Stimulated activated CD4-positive, alpha-beta T cell treated with anti-CD3 and anti-CD28 coated beads, Interleukin-1b, Interleukin-23, amount 100 ng/mL, for 48 hours (primary cell): ENCODE data around the gene NFIB.

Experiments used
- DNase-seq: peaks from one replicate; pipeline ENCODE4 v3.0.0-alpha.2; 2020

Gene NFIB

DNA sequence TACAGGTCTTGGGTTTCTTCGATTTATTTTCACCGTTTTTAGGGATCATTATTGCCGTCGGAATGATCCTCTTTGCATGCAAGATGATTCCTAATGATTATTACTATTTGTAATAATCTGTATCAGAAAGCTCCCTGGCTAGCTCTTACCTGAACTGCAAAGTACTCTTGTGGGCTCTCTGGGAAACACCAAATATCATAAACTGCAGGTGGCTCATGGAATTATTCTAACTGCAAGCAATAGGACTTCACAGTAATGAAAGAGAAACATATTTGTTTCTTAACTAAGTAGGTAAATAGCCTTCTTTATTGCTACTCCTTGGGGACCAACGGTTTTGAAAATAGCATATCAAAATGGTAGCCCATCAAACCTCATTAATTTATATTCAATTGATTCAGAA is 219.4 kb downstream of the NFIB start:
- DNase-seq: no peak

DNA sequence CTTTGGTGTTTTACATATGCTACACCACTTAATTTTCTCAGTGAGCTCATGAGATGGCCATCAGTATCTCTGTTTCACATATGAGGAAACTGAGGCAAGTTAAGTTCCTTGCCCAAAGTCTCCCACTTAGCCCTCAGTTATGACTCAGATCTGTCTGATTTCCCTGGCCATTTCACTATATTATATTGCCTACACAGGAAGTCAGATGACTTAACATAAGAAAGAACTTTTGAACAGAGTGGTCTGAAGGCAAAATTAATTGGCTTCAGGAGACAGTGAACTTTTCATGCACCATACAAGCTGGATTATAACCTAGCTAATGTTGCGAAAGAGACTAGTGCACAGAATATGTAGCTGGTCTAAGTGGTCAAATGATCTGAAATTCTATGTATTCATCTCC is 221.6 kb downstream of the NFIB start:
- no peak for DNase-seq

DNA sequence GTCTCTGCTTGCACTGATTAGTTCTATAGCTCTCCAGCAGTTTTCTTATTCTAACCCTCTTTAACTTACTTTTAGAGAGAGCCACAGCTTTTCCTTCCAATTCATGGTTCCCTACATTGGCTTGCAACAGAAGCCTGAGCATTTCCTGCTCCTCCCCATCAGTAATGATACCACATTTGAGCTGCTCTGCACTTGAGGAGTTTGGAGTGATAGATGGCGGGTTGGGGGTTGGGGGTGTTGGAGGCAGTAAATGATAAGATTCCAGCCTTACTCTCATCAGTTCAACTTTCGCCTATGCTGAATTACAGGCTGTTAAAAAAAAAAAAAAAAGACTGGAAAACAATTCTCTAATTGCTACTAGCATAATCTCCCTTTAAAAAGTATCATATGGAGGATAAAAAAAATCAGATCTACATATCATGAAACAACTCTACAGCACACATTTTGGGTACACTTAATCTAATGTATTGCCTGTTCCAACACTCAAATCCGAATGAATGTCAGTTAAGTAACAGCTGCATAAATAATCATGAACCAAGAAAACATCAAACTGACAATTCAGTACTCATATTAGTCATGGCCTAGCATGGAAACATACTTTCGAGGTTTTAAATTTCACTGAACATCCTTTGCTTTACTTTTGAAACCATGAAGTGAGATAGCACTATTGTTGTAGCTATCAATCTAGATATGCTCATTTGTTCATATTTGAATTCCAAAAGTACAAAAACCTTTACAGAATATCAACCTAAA is 224.7 kb downstream of the NFIB start:
- DNase-seq: no peak

DNA sequence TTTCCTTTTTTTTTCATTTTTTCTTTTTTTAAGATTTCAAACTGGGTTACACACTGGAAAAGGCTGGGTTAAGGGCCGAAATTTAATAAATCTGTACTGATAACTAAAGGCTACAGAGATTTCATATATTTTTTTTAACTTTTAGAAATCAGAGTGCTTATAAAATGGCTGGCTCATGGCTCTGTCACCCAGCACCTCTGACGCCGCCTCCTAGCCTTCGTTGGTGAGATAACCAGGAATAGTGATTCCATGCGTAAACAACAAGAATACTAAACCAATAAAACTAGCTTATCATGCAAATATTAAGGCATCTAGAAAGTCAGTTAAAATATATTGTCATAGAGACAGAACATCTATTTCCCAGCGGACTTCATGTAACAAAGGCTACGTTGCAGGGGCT is 226.4 kb downstream of the NFIB start:
- DNase-seq: no peak

DNA sequence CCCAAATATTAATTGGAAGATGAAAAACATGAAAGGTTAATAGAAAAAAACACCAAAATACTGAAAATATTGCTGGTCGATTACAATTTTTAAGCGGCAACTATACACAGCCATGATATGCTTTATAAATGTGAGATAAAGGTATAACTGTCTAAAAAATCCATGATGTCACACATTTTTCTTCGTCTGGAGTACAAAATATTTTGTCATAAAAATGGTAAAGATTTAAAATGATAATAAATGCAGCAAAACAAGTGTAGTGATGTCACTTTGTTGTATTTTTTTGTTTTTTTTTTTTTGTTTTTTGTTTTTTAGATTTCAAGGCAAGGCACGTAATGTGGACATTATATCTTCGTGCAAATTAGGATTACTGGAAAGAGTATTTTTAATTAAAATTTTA is 227.4 kb downstream of the NFIB start:
- DNase-seq: no peak

DNA sequence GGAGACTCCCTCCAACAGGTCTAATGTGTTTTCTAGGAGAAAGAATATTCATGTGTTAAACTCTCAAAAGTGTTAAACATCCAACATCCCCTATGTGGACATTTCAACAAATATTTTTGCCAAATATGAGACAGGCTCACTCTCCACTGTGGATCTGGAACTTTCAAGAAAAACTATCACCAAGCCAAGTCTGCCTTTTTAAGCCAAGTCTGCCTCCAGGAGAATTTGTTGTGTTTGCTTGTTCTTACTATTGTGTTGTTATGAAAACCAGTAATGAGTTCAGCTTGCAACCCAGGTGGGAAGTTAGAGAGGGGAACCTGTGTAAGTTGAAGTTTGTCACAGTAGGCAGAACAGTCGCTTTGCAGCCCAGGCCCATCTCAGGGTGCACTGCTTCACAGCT is 228.1 kb downstream of the NFIB start:
- no peak for DNase-seq

DNA sequence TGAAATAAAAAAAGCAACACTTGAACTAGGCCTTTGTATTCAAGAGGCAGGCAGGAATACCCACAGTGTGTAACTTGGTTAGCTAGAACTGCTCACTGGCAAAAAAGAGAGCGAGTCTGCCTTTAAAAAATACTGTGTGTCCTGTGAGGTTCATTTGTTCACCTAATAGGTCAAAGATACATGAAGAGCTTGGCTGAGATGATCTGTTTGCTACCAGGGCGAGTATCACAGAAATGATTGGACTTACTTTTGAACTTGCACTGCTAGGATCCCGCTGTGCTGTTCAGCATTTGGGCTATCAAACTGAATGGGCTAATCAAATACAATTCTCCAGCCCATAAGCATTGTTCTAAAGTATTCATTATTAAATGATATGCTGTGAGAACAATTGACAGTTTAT is 229.1 kb downstream of the NFIB start:
- DNase-seq: no peak

DNA sequence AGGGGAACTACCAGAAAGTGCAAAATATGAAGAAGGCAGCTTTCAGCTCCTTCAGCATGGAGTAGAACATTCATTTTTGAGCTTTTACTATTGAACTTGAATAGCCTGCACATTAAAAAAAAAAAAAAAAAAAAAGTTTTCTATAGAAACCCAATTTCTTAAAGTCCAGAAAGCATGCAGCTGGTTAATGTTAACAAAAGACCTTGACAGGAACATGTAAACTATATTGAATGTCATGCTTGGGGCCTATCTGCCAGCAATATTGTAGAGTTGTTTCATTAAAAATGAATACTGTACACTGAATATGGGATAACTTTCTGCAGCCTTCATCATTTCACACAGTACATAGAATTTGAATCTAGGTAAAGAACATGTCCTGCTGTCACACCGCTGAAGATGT is 230.6 kb downstream of the NFIB start:
- DNase-seq: no peak

DNA sequence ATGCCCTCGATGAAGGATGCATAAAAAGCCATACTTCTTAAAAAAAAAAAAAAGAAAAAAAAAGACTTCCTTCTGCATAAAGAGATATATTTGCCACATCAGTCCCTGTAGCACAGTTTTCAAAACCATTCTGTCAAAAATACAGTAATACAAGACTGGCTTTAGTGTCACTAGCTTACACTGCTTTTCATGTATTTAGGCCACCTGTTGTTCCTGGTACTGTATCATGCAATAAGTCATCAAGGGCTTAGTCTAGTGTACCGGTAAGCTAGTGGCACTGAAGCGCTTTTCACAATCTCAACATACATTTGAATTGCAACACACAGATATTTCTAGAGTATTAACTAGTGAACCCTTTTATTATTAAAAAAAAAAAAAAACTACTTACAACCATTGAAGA is 231.2 kb downstream of the NFIB start:
- no peak for DNase-seq

DNA sequence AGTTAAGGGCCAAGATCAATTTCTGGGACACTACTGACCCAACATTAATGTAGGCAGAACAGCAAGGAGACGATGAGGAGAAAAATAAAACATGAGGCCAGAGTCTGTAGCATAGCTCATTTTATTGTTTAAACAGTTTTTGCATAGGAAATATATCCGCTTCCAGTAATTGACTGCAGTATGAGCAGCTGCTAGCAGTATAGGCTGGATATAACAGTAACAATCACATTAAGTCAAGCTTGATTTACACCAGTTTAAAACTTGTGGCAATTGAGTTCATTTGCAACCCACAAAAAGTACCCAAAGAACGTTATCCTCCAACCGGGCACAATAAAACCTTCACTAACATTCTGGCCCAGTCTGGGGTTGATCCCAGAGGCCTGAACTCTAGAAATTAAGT is 232.2 kb downstream of the NFIB start:
- DNase-seq: no peak

DNA sequence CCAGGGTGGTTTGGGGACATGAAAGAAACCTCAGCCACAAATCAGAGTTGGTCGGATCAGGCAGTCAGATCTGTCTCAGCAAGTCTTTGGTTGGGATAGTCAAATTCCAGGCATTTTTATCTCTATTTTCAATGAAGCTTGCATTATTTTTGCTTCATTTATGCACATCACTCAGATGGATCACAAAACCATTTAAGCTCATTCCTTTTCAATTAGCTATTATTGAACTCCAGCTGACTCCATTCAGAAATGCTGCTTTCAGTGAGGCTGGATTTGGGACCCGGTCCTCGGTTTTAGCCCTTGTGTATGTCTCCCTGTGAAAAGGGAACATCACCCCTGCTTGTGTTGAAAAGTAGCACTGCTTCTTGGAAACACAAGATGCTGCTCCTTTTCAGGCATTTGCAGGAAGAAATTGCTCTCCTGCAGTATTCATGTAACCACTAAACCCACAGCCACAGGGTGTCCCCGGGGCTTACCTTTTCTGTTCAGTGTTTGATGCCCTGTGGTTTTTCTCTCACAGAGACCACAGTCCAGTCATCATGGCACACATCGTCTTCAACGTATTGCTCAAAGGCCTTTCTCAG is 232.9 kb downstream of the NFIB start:
- DNase-seq: no peak

DNA sequence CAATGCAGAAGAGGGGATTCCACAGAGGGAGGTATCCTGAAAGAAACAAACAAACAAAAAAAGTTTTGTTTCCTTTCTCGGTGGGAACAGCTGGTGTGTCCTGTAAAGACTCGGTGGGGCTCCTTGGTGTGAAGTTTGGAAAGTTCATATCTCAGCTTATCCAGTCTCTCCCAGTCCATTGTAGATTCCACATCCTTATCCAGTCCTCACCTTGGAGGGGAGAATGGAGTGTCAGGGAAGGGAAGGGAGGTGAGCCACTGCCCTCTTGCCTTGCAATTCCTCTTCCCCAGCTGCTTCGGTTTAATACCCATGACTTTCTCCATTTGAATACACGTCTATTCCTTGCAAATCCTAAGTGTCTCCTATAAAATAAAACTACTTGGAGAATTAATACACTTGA is 234.5 kb downstream of the NFIB start:
- no peak for DNase-seq

DNA sequence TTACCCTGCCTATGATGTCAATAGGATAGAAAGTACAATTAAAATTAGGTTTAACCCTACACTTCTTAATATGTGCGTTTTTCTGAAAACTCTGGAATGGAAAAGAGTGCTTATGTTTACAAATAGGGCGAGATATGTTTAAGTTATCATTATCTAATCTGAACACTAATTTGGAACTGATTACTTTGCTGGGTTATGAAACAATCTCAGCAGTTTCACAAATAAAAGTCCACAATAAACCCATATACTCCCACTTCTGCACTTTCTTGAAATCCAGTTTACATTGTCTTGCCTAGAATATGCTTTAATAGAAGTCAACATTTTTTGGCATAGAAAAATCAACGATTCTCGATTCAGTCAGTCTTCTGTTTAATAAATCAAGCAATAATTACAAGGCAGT is 236.3 kb downstream of the NFIB start:
- DNase-seq: no peak

DNA sequence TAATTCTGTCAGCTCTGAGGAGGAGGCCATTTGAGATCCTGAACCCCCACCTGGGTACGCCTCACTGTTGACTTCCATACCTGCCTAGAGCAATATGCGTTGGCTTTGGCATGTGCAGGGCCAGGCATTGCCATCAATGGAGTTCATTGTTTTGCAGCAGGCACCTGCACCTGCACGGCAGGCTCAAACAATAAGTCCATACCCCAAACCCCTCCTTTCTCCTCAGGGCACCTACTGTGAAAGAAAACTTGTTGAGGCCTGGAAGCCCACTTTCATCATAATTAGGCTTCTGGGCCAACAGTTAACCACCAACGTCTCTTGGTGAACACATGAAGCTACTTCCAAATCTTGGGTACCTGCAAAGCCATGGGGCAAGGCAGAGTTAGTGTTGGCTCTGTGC is 238.7 kb downstream of the NFIB start:
- DNase-seq: no peak

DNA sequence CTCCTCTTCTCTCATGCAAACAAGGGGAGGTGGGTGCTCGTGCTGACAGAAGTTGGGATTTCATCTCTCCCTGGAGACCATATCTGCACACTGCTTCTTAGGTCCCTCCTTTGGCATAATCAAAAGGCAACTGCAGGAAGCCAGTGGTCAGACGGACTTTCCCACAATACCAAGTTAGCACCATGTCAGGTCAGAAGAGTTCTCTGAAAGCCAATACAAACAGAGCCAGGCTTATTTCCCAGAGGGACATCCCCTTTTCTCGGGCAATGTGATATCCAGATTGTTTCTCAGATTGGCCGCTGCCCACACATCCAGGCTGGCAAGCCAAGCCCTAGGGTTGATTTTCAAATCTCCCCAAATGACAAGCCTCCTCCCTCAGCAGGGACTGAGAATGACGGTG is 241.1 kb downstream of the NFIB start:
- no peak for DNase-seq

DNA sequence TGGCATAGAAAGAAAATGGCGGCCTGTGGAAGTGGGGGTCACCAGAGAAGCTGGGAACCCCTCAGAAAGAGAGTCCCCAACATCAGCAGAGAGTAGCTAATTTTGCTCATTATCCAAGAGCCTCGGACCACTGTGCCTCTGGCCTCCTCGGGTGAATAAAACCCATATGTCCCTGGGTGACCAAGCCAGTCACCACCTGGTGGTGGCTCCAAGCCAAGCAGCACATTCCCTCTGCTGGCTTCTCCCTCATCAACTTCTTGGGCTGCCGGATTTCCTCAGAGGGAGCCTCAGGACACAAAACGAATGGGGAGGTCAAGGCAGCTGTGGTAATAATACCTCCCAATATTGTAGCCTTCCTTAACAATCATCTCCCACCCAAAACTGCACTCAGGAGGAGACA is 242.5 kb downstream of the NFIB start:
- DNase-seq: no peak

DNA sequence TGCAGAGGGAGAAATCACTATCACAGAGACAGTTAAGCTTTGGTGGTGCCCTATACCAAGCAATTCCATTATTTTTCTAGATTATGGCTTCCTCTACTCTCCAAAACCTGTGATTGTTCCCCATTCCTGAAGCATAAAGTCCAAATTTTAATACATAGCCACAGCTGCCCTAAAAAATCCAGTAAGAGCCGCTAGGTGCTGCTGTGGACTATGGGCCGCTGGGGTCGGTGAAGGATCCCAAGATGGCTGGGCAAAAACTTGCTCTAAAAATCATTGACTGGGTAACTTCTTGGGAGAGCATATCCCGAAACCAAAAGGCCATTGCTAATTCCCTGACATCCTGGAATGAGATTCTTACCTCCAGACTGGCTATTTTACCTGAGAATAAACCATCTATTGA is 245.3 kb downstream of the NFIB start:
- DNase-seq: no peak

DNA sequence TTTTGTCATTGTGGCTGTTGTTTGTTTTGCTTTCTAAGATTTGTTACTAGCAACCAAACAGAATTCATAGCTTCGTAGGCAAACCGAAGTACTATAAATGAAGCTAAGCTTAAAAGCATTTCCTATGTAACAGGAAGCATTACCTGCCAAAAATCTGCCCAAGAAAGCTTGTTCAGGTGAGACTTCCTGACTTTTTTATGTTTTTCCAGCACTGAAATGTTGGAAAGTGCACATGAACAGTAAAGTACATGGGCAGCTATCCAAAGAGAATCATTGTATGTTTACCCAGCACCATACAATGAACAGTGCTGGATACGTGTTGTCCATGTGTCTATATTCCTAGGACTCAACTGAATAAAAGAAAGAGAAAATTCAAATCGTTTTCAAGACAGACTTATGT is 247.1 kb downstream of the NFIB start:
- no peak for DNase-seq

DNA sequence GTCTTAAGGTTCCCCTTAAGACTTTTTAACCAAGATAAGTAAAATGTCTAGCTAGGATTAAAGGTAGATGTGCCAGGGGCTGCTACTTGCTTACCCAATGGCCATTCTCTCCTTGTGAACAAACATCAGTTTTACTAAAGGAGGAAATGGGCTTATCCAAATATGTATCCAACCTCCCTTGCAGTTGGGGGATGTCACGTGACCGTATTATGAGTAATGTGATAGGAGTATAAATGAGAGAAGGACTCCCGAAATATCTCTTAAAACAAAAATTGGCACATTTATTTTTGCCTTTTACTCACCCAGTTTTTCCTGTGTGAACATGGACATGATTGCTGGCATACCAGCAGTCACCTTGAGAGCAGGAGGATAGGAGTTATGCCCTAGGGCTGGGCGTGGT is 247.9 kb downstream of the NFIB start:
- no peak for DNase-seq

DNA sequence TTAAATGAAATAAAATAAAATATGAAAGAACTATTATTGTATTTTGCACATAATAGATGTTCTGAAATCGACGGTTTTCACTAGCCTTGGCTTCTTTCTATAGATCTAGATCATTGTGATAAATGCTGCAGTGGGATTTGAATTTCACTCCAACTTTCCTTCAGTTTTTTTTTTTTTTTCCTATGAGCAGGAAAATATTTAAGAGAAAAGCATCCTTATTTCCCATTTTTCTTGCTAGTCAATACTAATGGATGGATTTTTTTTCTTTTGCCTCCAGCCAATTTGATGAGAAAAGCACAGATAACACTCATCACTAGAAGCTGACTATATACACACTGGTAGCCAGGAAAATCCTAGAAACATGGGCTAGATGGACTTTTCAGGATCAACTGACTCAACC is 249.0 kb downstream of the NFIB start:
- DNase-seq: no peak

DNA sequence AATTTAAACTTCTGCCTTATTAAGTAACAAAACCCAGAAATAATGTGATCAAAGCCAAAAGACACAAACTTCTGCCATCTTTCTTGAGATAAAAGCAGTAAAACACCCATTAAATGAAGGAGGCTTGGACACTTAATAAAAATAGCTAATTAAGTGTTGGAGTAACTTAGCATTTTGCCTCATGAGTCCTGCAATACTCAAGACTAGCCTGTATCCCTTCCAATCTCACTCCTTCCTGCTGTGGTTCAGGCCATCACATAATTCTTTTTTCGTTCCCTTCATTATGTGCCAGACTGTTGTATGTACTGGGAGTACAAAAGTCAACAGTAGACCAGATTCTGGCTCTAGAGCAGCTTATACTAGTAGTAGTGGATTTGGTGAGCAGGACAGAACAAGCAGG is 250.2 kb downstream of the NFIB start:
- DNase-seq: no peak

DNA sequence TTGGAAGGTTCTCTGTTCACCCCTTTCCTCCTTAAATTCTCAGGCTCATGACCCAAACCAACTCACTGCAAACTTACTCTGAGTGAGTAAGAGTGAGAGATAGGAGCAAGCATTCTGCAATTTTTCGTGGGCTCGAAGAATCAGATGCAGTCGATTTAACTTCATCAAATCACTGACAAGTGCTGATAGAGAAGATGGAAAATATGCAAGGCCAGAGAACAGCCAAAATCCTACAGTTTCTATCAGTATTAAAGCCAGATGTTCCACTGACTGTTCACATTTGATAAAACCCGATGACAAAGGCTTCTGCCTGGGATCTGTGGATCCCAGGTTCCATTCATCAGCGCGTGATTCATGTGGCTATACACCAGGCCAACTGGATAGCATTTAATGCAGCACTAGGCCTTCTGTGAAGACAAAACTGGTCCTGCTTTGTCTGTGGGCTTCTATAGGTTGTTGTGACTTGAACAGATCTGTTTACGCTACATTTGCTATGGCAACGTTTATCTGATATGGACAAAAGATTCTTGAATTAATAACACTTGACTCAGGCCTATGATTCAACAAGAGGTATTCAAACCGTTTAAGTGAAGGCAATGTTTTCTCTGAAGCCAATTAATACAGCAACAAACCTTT is 251.2 kb downstream of the NFIB start:
- no peak for DNase-seq

DNA sequence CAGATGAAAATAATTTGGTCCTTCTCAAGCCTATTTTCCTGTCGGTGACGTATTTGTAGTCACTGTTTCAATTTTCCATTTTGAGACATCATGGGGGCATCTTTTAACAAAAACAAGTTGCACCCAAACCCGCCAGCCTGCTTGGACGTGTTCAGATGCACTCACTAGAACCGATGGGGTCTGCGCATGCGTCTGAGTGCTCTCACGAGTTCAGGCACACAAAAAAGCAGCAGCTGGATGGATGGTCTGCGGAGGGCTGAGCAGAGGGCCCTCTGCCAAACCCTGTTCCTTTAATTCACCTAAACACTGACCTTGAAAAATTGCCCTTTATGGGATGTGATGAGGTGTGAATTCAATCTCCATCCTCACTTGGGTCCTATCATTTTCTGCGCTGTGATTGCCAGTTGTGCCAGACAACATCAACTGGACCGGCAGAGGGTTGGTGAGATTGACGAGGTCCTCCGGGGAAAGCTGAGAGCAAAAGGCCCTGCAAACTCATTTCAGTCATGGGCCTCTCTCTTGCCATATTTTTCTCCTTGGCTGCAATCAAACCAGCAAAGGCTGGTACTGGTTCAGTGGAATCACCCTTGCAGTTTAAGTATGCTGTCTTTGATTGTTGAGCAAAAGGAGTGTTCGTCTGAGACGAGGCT is 251.9 kb downstream of the NFIB start:
- DNase-seq: no peak

DNA sequence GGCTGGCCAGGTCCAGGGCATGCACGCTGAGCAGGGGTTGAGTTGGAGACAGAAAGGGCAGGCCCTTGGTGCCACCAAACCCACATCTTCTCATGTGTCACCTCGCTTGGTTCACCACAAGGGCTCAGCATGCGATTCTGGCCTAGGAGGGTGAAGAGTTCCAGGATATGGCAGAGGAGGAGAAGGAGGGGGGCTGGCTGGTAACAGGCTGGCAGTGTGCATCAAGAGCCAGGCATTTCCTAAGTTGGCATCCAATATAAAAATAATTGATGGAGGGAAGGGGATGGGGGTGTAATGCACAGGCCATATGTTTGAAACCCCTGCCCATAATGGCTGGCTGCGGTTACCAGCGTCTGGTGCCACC is 255.6 kb downstream of the NFIB start:
- DNase-seq: no peak
